ENCODE results near the gene C3AR1.
"Not testable (repeated sequence)": the region's sequence is repeated elsewhere in the genome, so short reads cannot be mapped to it uniquely, and the experiment has no call there.

The C3AR1 gene

GRCh38 chr12:8032242-8033152 lies 33.7 kb downstream of the C3AR1 start, which contains the start of gene FOXJ2:
TSS of gene FOXJ2 (plus strand) at chr12:8032716. CDS start at chr12:8039833, 7,117 bp downstream.
- Histone ChIP-seq H3K4me1 (ENCODE audit: control insufficient read depth, insufficient read depth, low read length, poor library complexity, severe bottlenecking) (peaks cover 44% of the 10 kb centered on the region), H3K27ac (ENCODE audit: insufficient read depth, low read length, poor library complexity, severe bottlenecking) (peak within 1 kb of the TSS; percentile 95), H3K27me3 (replicated peaks; ENCODE audit: control insufficient read depth, insufficient read depth, low read length, poor library complexity, severe bottlenecking) (no peaks in the 10 kb centered on the region), H3K9me3 (ENCODE audit: control insufficient read depth, low read length) (no peaks in the 10 kb centered on the region), H3K4me3 (ENCODE audit: insufficient read depth, low read depth, low read length, poor library complexity, severe bottlenecking) (peak within 1 kb of the TSS; percentile 94), H3K36me3 (ENCODE audit: control insufficient read depth, insufficient read depth, low read length) (no peaks in the 10 kb centered on the region)
- peak; percentile 69 to 74 (median 71) for DNase-seq

GRCh38 chr12:8031872-8032241 lies 34.3 kb downstream of the C3AR1 start:
- Histone ChIP-seq H3K4me1 (ENCODE audit: control insufficient read depth, insufficient read depth, low read length, poor library complexity, severe bottlenecking) (peaks cover 37% of the 10 kb centered on the region), H3K4me3 (ENCODE audit: insufficient read depth, low read depth, low read length, poor library complexity, severe bottlenecking) (peak overlapping the region; percentile 94), H3K36me3 (ENCODE audit: control insufficient read depth, insufficient read depth, low read length) (no peaks in the 10 kb centered on the region), H3K27ac (ENCODE audit: insufficient read depth, low read length, poor library complexity, severe bottlenecking) (peak overlapping the region; percentile 95), H3K9me3 (ENCODE audit: control insufficient read depth, low read length) (no peaks in the 10 kb centered on the region), H3K27me3 (replicated peaks; ENCODE audit: control insufficient read depth, insufficient read depth, low read length, poor library complexity, severe bottlenecking) (no peaks in the 10 kb centered on the region)
- DNase-seq = no peak

GRCh38 chr12:8031017-8031416 lies 35.1 kb downstream of the C3AR1 start:
- not testable (repeated sequence) for H3K36me3 ChIP-seq (ENCODE audit: control insufficient read depth, insufficient read depth, low read length); H3K9me3 ChIP-seq (ENCODE audit: control insufficient read depth, low read length); H3K27me3 ChIP-seq (replicated peaks; ENCODE audit: control insufficient read depth, insufficient read depth, low read length, poor library complexity, severe bottlenecking); H3K4me3 ChIP-seq (ENCODE audit: insufficient read depth, low read depth, low read length, poor library complexity, severe bottlenecking); H3K27ac ChIP-seq (ENCODE audit: insufficient read depth, low read length, poor library complexity, severe bottlenecking); DNase-seq
- H3K4me1 ChIP-seq (ENCODE audit: control insufficient read depth, insufficient read depth, low read length, poor library complexity, severe bottlenecking) = peaks cover 36% of the 10 kb centered on the region

GRCh38 chr12:8030189-8030588 lies 36.0 kb downstream of the C3AR1 start:
- H3K4me1 ChIP-seq (ENCODE audit: control insufficient read depth, insufficient read depth, low read length, poor library complexity, severe bottlenecking) = peaks cover 29% of the 10 kb centered on the region

GRCh38 chr12:8028267-8028666 lies 37.9 kb downstream of the C3AR1 start:
- DNase-seq = no peak
- H3K9me3 ChIP-seq (ENCODE audit: control insufficient read depth, low read length) = no peaks in the 10 kb centered on the region
- H3K36me3 ChIP-seq (ENCODE audit: control insufficient read depth, insufficient read depth, low read length) = no peaks in the 10 kb centered on the region
- peaks cover 10% of the 10 kb centered on the region for H3K4me1 ChIP-seq (ENCODE audit: control insufficient read depth, insufficient read depth, low read length, poor library complexity, severe bottlenecking)
- H3K4me3 ChIP-seq (ENCODE audit: insufficient read depth, low read depth, low read length, poor library complexity, severe bottlenecking) = no peak overlapping the region
- no peak overlapping the region for H3K27ac ChIP-seq (ENCODE audit: insufficient read depth, low read length, poor library complexity, severe bottlenecking)
- H3K27me3 ChIP-seq (replicated peaks; ENCODE audit: control insufficient read depth, insufficient read depth, low read length, poor library complexity, severe bottlenecking) = no peaks in the 10 kb centered on the region

More at GRCh38 chr12:8030189-8030588, 36.0 kb downstream of the C3AR1 start:
- no peaks in the 10 kb centered on the region for H3K27me3 ChIP-seq (replicated peaks; ENCODE audit: control insufficient read depth, insufficient read depth, low read length, poor library complexity, severe bottlenecking)
- no peaks in the 10 kb centered on the region for H3K36me3 ChIP-seq (ENCODE audit: control insufficient read depth, insufficient read depth, low read length)
- no peaks in the 10 kb centered on the region for H3K9me3 ChIP-seq (ENCODE audit: control insufficient read depth, low read length)
- DNase-seq = no peak
- no peak overlapping the region for H3K27ac ChIP-seq (ENCODE audit: insufficient read depth, low read length, poor library complexity, severe bottlenecking)
- H3K4me3 ChIP-seq (ENCODE audit: insufficient read depth, low read depth, low read length, poor library complexity, severe bottlenecking) = no peak overlapping the region

- DNase-seq = no peak
- no peaks in the 10 kb centered on the region for H3K36me3 ChIP-seq (ENCODE audit: control insufficient read depth, insufficient read depth, low read length)
- H3K9me3 ChIP-seq (ENCODE audit: control insufficient read depth, low read length) = no peaks in the 10 kb centered on the region
- no peak overlapping the region for H3K4me3 ChIP-seq (ENCODE audit: insufficient read depth, low read depth, low read length, poor library complexity, severe bottlenecking)
- H3K4me1 ChIP-seq (ENCODE audit: control insufficient read depth, insufficient read depth, low read length, poor library complexity, severe bottlenecking) = peaks cover 9% of the 10 kb centered on the region
- H3K27me3 ChIP-seq (replicated peaks; ENCODE audit: control insufficient read depth, insufficient read depth, low read length, poor library complexity, severe bottlenecking) = no peaks in the 10 kb centered on the region
- no peak overlapping the region for H3K27ac ChIP-seq (ENCODE audit: insufficient read depth, low read length, poor library complexity, severe bottlenecking)
These were observed 38.3 kb downstream of the C3AR1 start for GRCh38 chr12:8027856-8028255.

GRCh38 chr12:8026291-8026900 lies 39.8 kb downstream of the C3AR1 start:
- Histone ChIP-seq H3K4me1 (ENCODE audit: control insufficient read depth, insufficient read depth, low read length, poor library complexity, severe bottlenecking) (peaks cover 3% of the 10 kb centered on the region), H3K9me3 (ENCODE audit: control insufficient read depth, low read length) (no peaks in the 10 kb centered on the region), H3K4me3 (ENCODE audit: insufficient read depth, low read depth, low read length, poor library complexity, severe bottlenecking) (peak overlapping the region; percentile 79), H3K27me3 (replicated peaks; ENCODE audit: control insufficient read depth, insufficient read depth, low read length, poor library complexity, severe bottlenecking) (no peaks in the 10 kb centered on the region), H3K27ac (ENCODE audit: insufficient read depth, low read length, poor library complexity, severe bottlenecking) (peak overlapping the region; percentile 99), H3K36me3 (ENCODE audit: control insufficient read depth, insufficient read depth, low read length) (no peaks in the 10 kb centered on the region)
- peak; percentile 91 to 97 (median 96) for DNase-seq

GRCh38 chr12:8018666-8019581 lies 47.2 kb downstream of the C3AR1 start:
- DNase-seq = no peak

GRCh38 chr12:8018213-8018612 lies 47.9 kb downstream of the C3AR1 start:
- H3K9me3 ChIP-seq (ENCODE audit: control insufficient read depth, low read length); H3K36me3 ChIP-seq (ENCODE audit: control insufficient read depth, insufficient read depth, low read length); H3K27me3 ChIP-seq (replicated peaks; ENCODE audit: control insufficient read depth, insufficient read depth, low read length, poor library complexity, severe bottlenecking); H3K27ac ChIP-seq (ENCODE audit: insufficient read depth, low read length, poor library complexity, severe bottlenecking); DNase-seq; H3K4me3 ChIP-seq (ENCODE audit: insufficient read depth, low read depth, low read length, poor library complexity, severe bottlenecking): not testable (repeated sequence)
- H3K4me1 ChIP-seq (ENCODE audit: control insufficient read depth, insufficient read depth, low read length, poor library complexity, severe bottlenecking) = peaks cover 11% of the 10 kb centered on the region

More at GRCh38 chr12:8018666-8019581, 47.2 kb downstream of the C3AR1 start:
- Histone ChIP-seq H3K36me3 (ENCODE audit: control insufficient read depth, insufficient read depth, low read length) (no peaks in the 10 kb centered on the region), H3K27me3 (replicated peaks; ENCODE audit: control insufficient read depth, insufficient read depth, low read length, poor library complexity, severe bottlenecking) (no peaks in the 10 kb centered on the region), H3K9me3 (ENCODE audit: control insufficient read depth, low read length) (no peaks in the 10 kb centered on the region), H3K4me1 (ENCODE audit: control insufficient read depth, insufficient read depth, low read length, poor library complexity, severe bottlenecking) (peaks cover 11% of the 10 kb centered on the region), H3K27ac (ENCODE audit: insufficient read depth, low read length, poor library complexity, severe bottlenecking) (no peak overlapping the region), H3K4me3 (ENCODE audit: insufficient read depth, low read depth, low read length, poor library complexity, severe bottlenecking) (peak overlapping the region; percentile 50)

All from effector memory CD4-positive, alpha-beta T cell (primary cell).